ENCODE results near the gene PLAGL2.

Gene PLAGL2

GRCh38 chr20:32230707-32231106 lies 23.2 kb upstream of the PLAGL2 start:
- DNase-seq, result no peak

- no peak for DNase-seq
Measured at GRCh38 chr20:32229251-32229747, 21.8 kb upstream of the PLAGL2 start.

GRCh38 chr20:32227744-32228688 lies 20.5 kb upstream of the PLAGL2 start:
- DNase-seq, result no peak

GRCh38 chr20:32227306-32227705 lies 19.8 kb upstream of the PLAGL2 start:
- DNase-seq, result no peak

GRCh38 chr20:32226391-32226790 lies 18.8 kb upstream of the PLAGL2 start:
- DNase-seq, result no peak

GRCh38 chr20:32224463-32224862 lies 16.9 kb upstream of the PLAGL2 start:
- no peak for DNase-seq

GRCh38 chr20:32218156-32218900 lies 10.8 kb upstream of the PLAGL2 start:
- no peak for DNase-seq

GRCh38 chr20:32216179-32217142 lies 8.9 kb upstream of the PLAGL2 start:
- no peak for DNase-seq

- no peak for DNase-seq
Measured at GRCh38 chr20:32215729-32216128, 8.2 kb upstream of the PLAGL2 start.

- no peak for DNase-seq
Measured at GRCh38 chr20:32215147-32215546, 7.6 kb upstream of the PLAGL2 start.

GRCh38 chr20:32213870-32214269 lies 6.3 kb upstream of the PLAGL2 start:
- no peak for DNase-seq

- no peak for DNase-seq
Measured at GRCh38 chr20:32209850-32210605, 2.5 kb upstream of the PLAGL2 start.

GRCh38 chr20:32208499-32209154 lies 1.1 kb upstream of the PLAGL2 start:
- DNase-seq, result no peak

GRCh38 chr20:32206760-32207625 lies 550 bp downstream of the PLAGL2 start:
- no peak for DNase-seq

- no peak for DNase-seq
Measured at GRCh38 chr20:32205843-32206759, 1.4 kb downstream of the PLAGL2 start.

GRCh38 chr20:32205110-32205842 lies 2.3 kb downstream of the PLAGL2 start:
- DNase-seq, result no peak

GRCh38 chr20:32204205-32205109 lies 3.1 kb downstream of the PLAGL2 start:
- DNase-seq, result no peak

All from activated CD4-positive, alpha-beta T cell treated with anti-CD3 and anti-CD28 coated beads, Interleukin-2, amount 50 U/mL, for 1 hour (primary cell).